22Rv1 (cell line): ENCODE data around the gene ODAD3.

Source experiments
- CTCF ChIP-seq: fragments of 450-650 bp; IDR thresholded peaks from 2 replicates; pipeline ENCODE4 v1.5.1; 2017; ENCODE audit warnings: mild to moderate bottlenecking
- ZFX ChIP-seq: fragments of 450-650 bp; IDR thresholded peaks from 2 replicates; pipeline ENCODE4 v1.6.1; 2017; ENCODE audit warnings: antibody characterized with exemption, borderline replicate concordance

GRCh38 chr19:11387162-11388034 lies 47.5 kb downstream of the ODAD3 start:
- no peak for TF ChIP-seq CTCF
- no peak for TF ChIP-seq ZFX
